ENCODE measurements around the gene RELA.

DNA sequence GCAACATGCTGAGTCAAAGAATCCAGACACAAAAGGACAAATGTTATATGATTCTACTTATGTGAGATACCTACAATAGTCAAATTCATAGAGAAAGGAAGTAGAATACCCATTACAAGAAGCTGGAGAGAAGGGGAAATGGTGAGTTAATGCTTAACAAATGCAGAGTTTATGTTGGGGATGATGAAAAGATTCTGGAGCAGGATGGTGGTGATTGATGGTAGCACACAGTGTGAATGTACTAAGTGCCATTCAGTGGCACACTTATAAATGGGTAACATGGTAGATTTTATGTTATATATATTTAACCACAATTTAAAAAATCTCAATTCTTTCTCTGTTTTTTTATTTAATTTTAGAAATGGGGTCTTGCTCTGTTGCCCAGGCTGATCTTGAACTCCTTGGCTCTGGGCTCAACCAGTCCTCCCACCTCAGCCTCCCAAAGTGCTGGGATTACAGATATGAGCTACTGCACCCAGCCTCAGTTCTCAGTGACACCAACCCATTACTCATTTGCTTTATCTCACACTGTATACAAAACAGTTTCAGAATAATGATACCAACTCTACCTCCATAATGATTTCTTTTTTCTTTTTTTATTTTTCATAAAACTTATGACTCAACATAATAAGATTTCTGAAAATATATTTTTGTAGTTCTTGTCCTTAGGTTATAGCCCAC is 9.6 kb upstream of the RELA start:
- TF ChIP-seq, protein P1, sequence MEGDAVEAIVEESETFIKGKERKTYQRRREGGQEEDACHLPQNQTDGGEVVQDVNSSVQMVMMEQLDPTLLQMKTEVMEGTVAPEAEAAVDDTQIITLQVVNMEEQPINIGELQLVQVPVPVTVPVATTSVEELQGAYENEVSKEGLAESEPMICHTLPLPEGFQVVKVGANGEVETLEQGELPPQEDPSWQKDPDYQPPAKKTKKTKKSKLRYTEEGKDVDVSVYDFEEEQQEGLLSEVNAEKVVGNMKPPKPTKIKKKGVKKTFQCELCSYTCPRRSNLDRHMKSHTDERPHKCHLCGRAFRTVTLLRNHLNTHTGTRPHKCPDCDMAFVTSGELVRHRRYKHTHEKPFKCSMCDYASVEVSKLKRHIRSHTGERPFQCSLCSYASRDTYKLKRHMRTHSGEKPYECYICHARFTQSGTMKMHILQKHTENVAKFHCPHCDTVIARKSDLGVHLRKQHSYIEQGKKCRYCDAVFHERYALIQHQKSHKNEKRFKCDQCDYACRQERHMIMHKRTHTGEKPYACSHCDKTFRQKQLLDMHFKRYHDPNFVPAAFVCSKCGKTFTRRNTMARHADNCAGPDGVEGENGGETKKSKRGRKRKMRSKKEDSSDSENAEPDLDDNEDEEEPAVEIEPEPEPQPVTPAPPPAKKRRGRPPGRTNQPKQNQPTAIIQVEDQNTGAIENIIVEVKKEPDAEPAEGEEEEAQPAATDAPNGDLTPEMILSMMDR (conservative IDR thresholded peaks at IDR 0.05; ENCODE audit: low read depth in 2 of 2) = no peak
- TF ChIP-seq, protein P2, sequence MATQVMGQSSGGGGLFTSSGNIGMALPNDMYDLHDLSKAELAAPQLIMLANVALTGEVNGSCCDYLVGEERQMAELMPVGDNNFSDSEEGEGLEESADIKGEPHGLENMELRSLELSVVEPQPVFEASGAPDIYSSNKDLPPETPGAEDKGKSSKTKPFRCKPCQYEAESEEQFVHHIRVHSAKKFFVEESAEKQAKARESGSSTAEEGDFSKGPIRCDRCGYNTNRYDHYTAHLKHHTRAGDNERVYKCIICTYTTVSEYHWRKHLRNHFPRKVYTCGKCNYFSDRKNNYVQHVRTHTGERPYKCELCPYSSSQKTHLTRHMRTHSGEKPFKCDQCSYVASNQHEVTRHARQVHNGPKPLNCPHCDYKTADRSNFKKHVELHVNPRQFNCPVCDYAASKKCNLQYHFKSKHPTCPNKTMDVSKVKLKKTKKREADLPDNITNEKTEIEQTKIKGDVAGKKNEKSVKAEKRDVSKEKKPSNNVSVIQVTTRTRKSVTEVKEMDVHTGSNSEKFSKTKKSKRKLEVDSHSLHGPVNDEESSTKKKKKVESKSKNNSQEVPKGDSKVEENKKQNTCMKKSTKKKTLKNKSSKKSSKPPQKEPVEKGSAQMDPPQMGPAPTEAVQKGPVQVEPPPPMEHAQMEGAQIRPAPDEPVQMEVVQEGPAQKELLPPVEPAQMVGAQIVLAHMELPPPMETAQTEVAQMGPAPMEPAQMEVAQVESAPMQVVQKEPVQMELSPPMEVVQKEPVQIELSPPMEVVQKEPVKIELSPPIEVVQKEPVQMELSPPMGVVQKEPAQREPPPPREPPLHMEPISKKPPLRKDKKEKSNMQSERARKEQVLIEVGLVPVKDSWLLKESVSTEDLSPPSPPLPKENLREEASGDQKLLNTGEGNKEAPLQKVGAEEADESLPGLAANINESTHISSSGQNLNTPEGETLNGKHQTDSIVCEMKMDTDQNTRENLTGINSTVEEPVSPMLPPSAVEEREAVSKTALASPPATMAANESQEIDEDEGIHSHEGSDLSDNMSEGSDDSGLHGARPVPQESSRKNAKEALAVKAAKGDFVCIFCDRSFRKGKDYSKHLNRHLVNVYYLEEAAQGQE (IDR thresholded peaks at IDR 0.05; ENCODE audit: unreplicated experiment) = no peak
- no peak for TF ChIP-seq EZH2 (IDR thresholded peaks at IDR 0.05; ENCODE audit: low read depth, unreplicated experiment)
- TF ChIP-seq EZH2phosphoT487 (IDR thresholded peaks at IDR 0.05; ENCODE audit: unreplicated experiment) = no peak
- TF ChIP-seq POLR2AphosphoS5 (IDR thresholded peaks at IDR 0.05; ENCODE audit: low read depth) = no peak
- no peak for TF ChIP-seq CREB1 (CRISPR knock-in tag; IDR thresholded peaks at IDR 0.05; ENCODE audit: low read depth)
- no peak for TF ChIP-seq ZNF114 (CRISPR knock-in tag; IDR thresholded peaks at IDR 0.05)
- TF ChIP-seq NANOG (IDR thresholded peaks at IDR 0.05; ENCODE audit: borderline replicate concordance) = no peak
- TF ChIP-seq, protein P3, sequence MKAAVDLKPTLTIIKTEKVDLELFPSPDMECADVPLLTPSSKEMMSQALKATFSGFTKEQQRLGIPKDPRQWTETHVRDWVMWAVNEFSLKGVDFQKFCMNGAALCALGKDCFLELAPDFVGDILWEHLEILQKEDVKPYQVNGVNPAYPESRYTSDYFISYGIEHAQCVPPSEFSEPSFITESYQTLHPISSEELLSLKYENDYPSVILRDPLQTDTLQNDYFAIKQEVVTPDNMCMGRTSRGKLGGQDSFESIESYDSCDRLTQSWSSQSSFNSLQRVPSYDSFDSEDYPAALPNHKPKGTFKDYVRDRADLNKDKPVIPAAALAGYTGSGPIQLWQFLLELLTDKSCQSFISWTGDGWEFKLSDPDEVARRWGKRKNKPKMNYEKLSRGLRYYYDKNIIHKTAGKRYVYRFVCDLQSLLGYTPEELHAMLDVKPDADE (IDR thresholded peaks at IDR 0.05) = no peak
- TF ChIP-seq ZNF331 (CRISPR knock-in tag; IDR thresholded peaks at IDR 0.05; ENCODE audit: low read depth) = no peak
